IPS-18a (cell line): ENCODE data around the gene SHISA6.

ENCODE experiments used
- H3K27ac ChIP-seq: one replicate; pipeline ENCODE4 v1.5.1; 2013; ENCODE audit warnings: low read length
- H3K27me3 ChIP-seq: one replicate; pipeline ENCODE4 v1.6.1; 2013; ENCODE audit warnings: mild to moderate bottlenecking, low read length; ENCODE audit not compliant: control insufficient read depth, insufficient read depth
- H3K36me3 ChIP-seq: one replicate; pipeline ENCODE4 v1.6.1; 2013; ENCODE audit warnings: low read depth, low read length; ENCODE audit not compliant: control insufficient read depth
- H3K4me1 ChIP-seq: one replicate; pipeline ENCODE4 v1.6.1; 2013; ENCODE audit warnings: low read depth, low read length; ENCODE audit not compliant: control insufficient read depth
- H3K4me3 ChIP-seq: one replicate; pipeline ENCODE4 v1.5.1; 2013; ENCODE audit warnings: low read length
- H3K9ac ChIP-seq: one replicate; pipeline ENCODE4 v1.6.1; 2013; ENCODE audit warnings: mild to moderate bottlenecking, low read length, moderate library complexity
- H3K9me3 ChIP-seq: one replicate; pipeline ENCODE4 v1.6.1; 2013; ENCODE audit warnings: low read depth, low read length; ENCODE audit not compliant: control insufficient read depth

Gene SHISA6

GRCh38 chr17:11503308-11504035, 262.5 kb downstream of the SHISA6 start:
- Histone ChIP-seq H3K36me3 (no peaks in the 10 kb centered on the region), H3K27ac (no peak overlapping the region), H3K27me3 (no peaks in the 10 kb centered on the region), H3K9ac (no peak overlapping the region), H3K4me1 (peaks cover 3% of the 10 kb centered on the region), H3K4me3 (no peak overlapping the region), H3K9me3 (no peaks in the 10 kb centered on the region)

- H3K27ac ChIP-seq: no peak overlapping the region
- no peaks in the 10 kb centered on the region for H3K9me3 ChIP-seq
- H3K4me3 ChIP-seq: no peak overlapping the region
- no peak overlapping the region for H3K9ac ChIP-seq
- peaks cover 3% of the 10 kb centered on the region for H3K4me1 ChIP-seq
- H3K27me3 ChIP-seq: no peaks in the 10 kb centered on the region
- H3K36me3 ChIP-seq: no peaks in the 10 kb centered on the region
Measured at GRCh38 chr17:11506635-11507034, 265.6 kb downstream of the SHISA6 start.

GRCh38 chr17:11511696-11512095, 270.7 kb downstream of the SHISA6 start:
- Histone ChIP-seq H3K4me3 (no peak overlapping the region), H3K4me1 (no peaks in the 10 kb centered on the region), H3K36me3 (no peaks in the 10 kb centered on the region), H3K9me3 (no peaks in the 10 kb centered on the region), H3K27ac (no peak overlapping the region), H3K27me3 (no peaks in the 10 kb centered on the region), H3K9ac (no peak overlapping the region)

- H3K9ac ChIP-seq: no peak overlapping the region
- no peak overlapping the region for H3K4me3 ChIP-seq
- no peak overlapping the region for H3K27ac ChIP-seq
- no peaks in the 10 kb centered on the region for H3K4me1 ChIP-seq
- no peaks in the 10 kb centered on the region for H3K9me3 ChIP-seq
- H3K36me3 ChIP-seq: no peaks in the 10 kb centered on the region
- H3K27me3 ChIP-seq: no peaks in the 10 kb centered on the region
Measured at GRCh38 chr17:11514565-11514964, 273.6 kb downstream of the SHISA6 start.

GRCh38 chr17:11514981-11515680, 274.1 kb downstream of the SHISA6 start:
- Histone ChIP-seq H3K36me3 (no peaks in the 10 kb centered on the region), H3K9me3 (no peaks in the 10 kb centered on the region), H3K9ac (no peak overlapping the region), H3K27ac (no peak overlapping the region), H3K4me3 (no peak overlapping the region), H3K27me3 (no peaks in the 10 kb centered on the region), H3K4me1 (no peaks in the 10 kb centered on the region)

GRCh38 chr17:11515901-11516300, 274.9 kb downstream of the SHISA6 start:
- Histone ChIP-seq H3K9ac (no peak overlapping the region), H3K4me1 (no peaks in the 10 kb centered on the region), H3K27me3 (no peaks in the 10 kb centered on the region), H3K4me3 (no peak overlapping the region), H3K36me3 (no peaks in the 10 kb centered on the region), H3K9me3 (no peaks in the 10 kb centered on the region), H3K27ac (no peak overlapping the region)

- no peaks in the 10 kb centered on the region for H3K27me3 ChIP-seq
- H3K9ac ChIP-seq: no peak overlapping the region
- no peak overlapping the region for H3K27ac ChIP-seq
- H3K36me3 ChIP-seq: no peaks in the 10 kb centered on the region
- H3K9me3 ChIP-seq: no peaks in the 10 kb centered on the region
- no peak overlapping the region for H3K4me3 ChIP-seq
- peaks cover 11% of the 10 kb centered on the region for H3K4me1 ChIP-seq
Measured at GRCh38 chr17:11535231-11535630, 294.2 kb downstream of the SHISA6 start.

GRCh38 chr17:11538366-11538765, 297.4 kb downstream of the SHISA6 start:
- Histone ChIP-seq H3K9ac (no peak overlapping the region), H3K36me3 (no peaks in the 10 kb centered on the region), H3K27me3 (no peaks in the 10 kb centered on the region), H3K9me3 (no peaks in the 10 kb centered on the region), H3K27ac (no peak overlapping the region), H3K4me3 (no peak overlapping the region), H3K4me1 (peaks cover 6% of the 10 kb centered on the region)

GRCh38 chr17:11539637-11540036, 298.6 kb downstream of the SHISA6 start:
- Histone ChIP-seq H3K4me3 (no peak overlapping the region), H3K4me1 (peaks cover 6% of the 10 kb centered on the region), H3K9ac (no peak overlapping the region), H3K36me3 (no peaks in the 10 kb centered on the region), H3K27ac (no peak overlapping the region), H3K27me3 (no peaks in the 10 kb centered on the region), H3K9me3 (no peaks in the 10 kb centered on the region)

- no peak overlapping the region for H3K27ac ChIP-seq
Measured at GRCh38 chr17:11545002-11545401, 304.0 kb downstream of the SHISA6 start.

GRCh38 chr17:11545696-11546095, 304.7 kb downstream of the SHISA6 start:
- H3K9me3 ChIP-seq: no peaks in the 10 kb centered on the region
- H3K9ac ChIP-seq: no peak overlapping the region
- H3K36me3 ChIP-seq: no peaks in the 10 kb centered on the region

More at GRCh38 chr17:11545002-11545401, 304.0 kb downstream of the SHISA6 start:
- Histone ChIP-seq H3K9me3 (no peaks in the 10 kb centered on the region), H3K9ac (no peak overlapping the region), H3K4me1 (no peaks in the 10 kb centered on the region), H3K27me3 (no peaks in the 10 kb centered on the region), H3K4me3 (no peak overlapping the region), H3K36me3 (no peaks in the 10 kb centered on the region)

GRCh38 chr17:11547853-11548252, 306.8 kb downstream of the SHISA6 start:
- no peaks in the 10 kb centered on the region for H3K4me1 ChIP-seq
- no peaks in the 10 kb centered on the region for H3K9me3 ChIP-seq
- H3K36me3 ChIP-seq: no peaks in the 10 kb centered on the region
- no peaks in the 10 kb centered on the region for H3K27me3 ChIP-seq
- no peak overlapping the region for H3K27ac ChIP-seq
- H3K9ac ChIP-seq: no peak overlapping the region
- no peak overlapping the region for H3K4me3 ChIP-seq

More at GRCh38 chr17:11545696-11546095, 304.7 kb downstream of the SHISA6 start:
- Histone ChIP-seq H3K4me1 (no peaks in the 10 kb centered on the region), H3K27me3 (no peaks in the 10 kb centered on the region), H3K27ac (no peak overlapping the region), H3K4me3 (no peak overlapping the region)
